ENCODE data around the gene SLITRK1. TPM values are rescaled to one million over a fixed set of nuclear protein-coding genes. Genes with fewer than 3 reads are reported as not detected.

SLITRK1 gene
- total RNA-seq, 1 donor from 2014 or later: not detected

GRCh38 chr13:83877651-83878355, 4.5 kb downstream of the SLITRK1 start:
- ATAC-seq (ENCODE audit: poor library complexity) (no peak), DNase-seq (no peak)
- intact Hi-C loops (cut with DNase I): no loop called here

- DNase-seq: no peak
- intact Hi-C loops (cut with DNase I): no loop called here
- no peak for ATAC-seq (ENCODE audit: poor library complexity)
Observed at GRCh38 chr13:83876546-83876945, 5.7 kb downstream of the SLITRK1 start.

- ATAC-seq (ENCODE audit: poor library complexity): no peak
- intact Hi-C loops (cut with DNase I): no loop called here
- no peak for DNase-seq
Observed at GRCh38 chr13:83867708-83868107, 14.6 kb downstream of the SLITRK1 start.

GRCh38 chr13:83865161-83866137, 16.8 kb downstream of the SLITRK1 start:
- intact Hi-C loops (cut with DNase I): no loop called here
- no peak for ATAC-seq (ENCODE audit: poor library complexity)

GRCh38 chr13:83853771-83854170, 28.5 kb downstream of the SLITRK1 start:
- ATAC-seq (ENCODE audit: poor library complexity) (no peak), DNase-seq (no peak)
- intact Hi-C loops (cut with DNase I): no loop called here

More at GRCh38 chr13:83865161-83866137, 16.8 kb downstream of the SLITRK1 start:
- DNase-seq: no peak

GRCh38 chr13:83845106-83845505, 37.2 kb downstream of the SLITRK1 start:
- DNase-seq (no peak), ATAC-seq (ENCODE audit: poor library complexity) (no peak)
- intact Hi-C loops (cut with DNase I): no loop called here

- no peak for ATAC-seq (ENCODE audit: poor library complexity)
- intact Hi-C loops (cut with DNase I): no loop called here
Observed at GRCh38 chr13:83839146-83839545, 43.1 kb downstream of the SLITRK1 start.

GRCh38 chr13:83831796-83832195, 50.5 kb downstream of the SLITRK1 start:
- intact Hi-C loops (cut with DNase I): no loop called here
- ATAC-seq (ENCODE audit: poor library complexity): no peak
- DNase-seq: no peak

More at GRCh38 chr13:83839146-83839545, 43.1 kb downstream of the SLITRK1 start:
- no peak for DNase-seq

GRCh38 chr13:83829810-83830209, 52.5 kb downstream of the SLITRK1 start:
- intact Hi-C loops (cut with DNase I): no loop called here
- ATAC-seq (ENCODE audit: poor library complexity): no peak

GRCh38 chr13:83827338-83827737, 54.9 kb downstream of the SLITRK1 start:
- ATAC-seq (ENCODE audit: poor library complexity) (no peak), DNase-seq (no peak)
- intact Hi-C loops (cut with DNase I): no loop called here

More at GRCh38 chr13:83829810-83830209, 52.5 kb downstream of the SLITRK1 start:
- no peak for DNase-seq
